HG03442 (cell line): ENCODE measurements around the gene TSFM.
A peak's percentile ranks its signal among the peaks of the same experiment; 100 is the strongest.

Experiments used
- ATAC-seq: cut with Tn5 transposase; IDR thresholded peaks from one replicate; pipeline ENCODE4 v1.9.1; 2021; ENCODE audit warnings: mild to moderate bottlenecking, moderate library complexity; ENCODE audit not compliant: unreplicated experiment

The TSFM gene

GRCh38 chr12:57777911-57778310 lies 4.7 kb upstream of the TSFM start:
- ATAC-seq: no peak

- ATAC-seq: no peak
Observed at GRCh38 chr12:57779736-57780135, 2.9 kb upstream of the TSFM start.

- no peak for ATAC-seq
Observed at GRCh38 chr12:57780284-57780897, 2.2 kb upstream of the TSFM start.

GRCh38 chr12:57781244-57781643 lies 1.3 kb upstream of the TSFM start:
- no peak for ATAC-seq

GRCh38 chr12:57781801-57782200 lies 786 bp upstream of the TSFM start:
- ATAC-seq: no peak

GRCh38 chr12:57782243-57782607 lies 362 bp upstream of the TSFM start:
- ATAC-seq: peak; percentile 21

GRCh38 chr12:57783466-57783801 lies 847 bp downstream of the TSFM start:
- ATAC-seq: no peak

- ATAC-seq: no peak
Observed at GRCh38 chr12:57783861-57784260, 1.3 kb downstream of the TSFM start.

- ATAC-seq: no peak
Observed at GRCh38 chr12:57793920-57794319, 11.3 kb downstream of the TSFM start.

GRCh38 chr12:57795354-57795753 lies 12.8 kb downstream of the TSFM start:
- no peak for ATAC-seq

- ATAC-seq: no peak
Observed at GRCh38 chr12:57796996-57797395, 14.4 kb downstream of the TSFM start.

GRCh38 chr12:57797933-57798332 lies 15.3 kb downstream of the TSFM start:
- no peak for ATAC-seq

- ATAC-seq: no peak
Observed at GRCh38 chr12:57800965-57801364, 18.4 kb downstream of the TSFM start.

- no peak for ATAC-seq
Observed at GRCh38 chr12:57802607-57803006, 20.0 kb downstream of the TSFM start.

- no peak for ATAC-seq
Observed at GRCh38 chr12:57803319-57803893, 20.8 kb downstream of the TSFM start.

GRCh38 chr12:57806677-57807076 lies 24.1 kb downstream of the TSFM start:
- no peak for ATAC-seq

GRCh38 chr12:57807285-57807684 lies 24.7 kb downstream of the TSFM start:
- no peak for ATAC-seq

GRCh38 chr12:57808351-57808750 lies 25.8 kb downstream of the TSFM start:
- ATAC-seq: no peak

GRCh38 chr12:57809425-57809824 lies 26.8 kb downstream of the TSFM start:
- no peak for ATAC-seq

GRCh38 chr12:57810450-57810849 lies 27.9 kb downstream of the TSFM start:
- no peak for ATAC-seq

GRCh38 chr12:57811028-57811755 lies 28.6 kb downstream of the TSFM start:
- no peak for ATAC-seq

- ATAC-seq: no peak
Observed at GRCh38 chr12:57813111-57813970, 30.8 kb downstream of the TSFM start.
